Thyroid gland (tissue), 4 donors: Measurements from ENCODE around the gene HOXC11. TPM values are rescaled to one million over a fixed set of nuclear protein-coding genes. Genes with fewer than 3 reads are reported as not detected.

Experiments used
- DNase-seq, 2 donors: peaks; one replicate each; pipeline ENCODE4 v3.0.0-alpha.2; 2019
- H3K27ac ChIP-seq, 3 donors: fragments of 200-600 bp; sonication (generic); 1 replicate in 2 of 3; 2 replicates in 1 of 3; pipeline ENCODE4 v1.5.1; 2016 to 2019; ENCODE audit warnings: mild to moderate bottlenecking in 1 of 3, moderate library complexity in 1 of 3
- H3K27me3 ChIP-seq: fragments of 200-600 bp; sonication (generic); one replicate; pipeline ENCODE4 v1.5.1; 2019
- H3K36me3 ChIP-seq, 2 donors: fragments of 200-600 bp; sonication (generic); one replicate each; pipeline ENCODE4 v1.5.1; 2016 to 2019
- H3K4me1 ChIP-seq, 2 donors: fragments of 200-600 bp; sonication (generic); one replicate each; pipeline ENCODE4 v1.5.1; 2017 to 2019
- H3K4me3 ChIP-seq, 3 donors: fragments of 200-600 bp; sonication (generic); replicated peaks in 1 of 3; 1 replicate in 2 of 3; 2 replicates in 1 of 3; pipeline ENCODE4 v1.5.1; 2016; ENCODE audit warnings: mild to moderate bottlenecking in 1 of 3
- H3K9me3 ChIP-seq: fragments of 200-600 bp; sonication (generic); one replicate; pipeline ENCODE4 v1.5.1; 2017
- CTCF ChIP-seq, 6 experiments: fragments of 200-600 bp in 3 of 6; fragments of 450-650 bp in 3 of 6; sonication (generic) in 3 of 6; IDR thresholded peaks; one replicate each; pipeline ENCODE4 v1.5.1; 2016 to 2019; ENCODE audit warnings: antibody characterized with exemption in 6 of 6, mild to moderate bottlenecking in 2 of 6, inconsistent platforms in 1 of 6, moderate library complexity in 1 of 6
- POLR2A ChIP-seq, 2 donors: fragments of 450-650 bp; IDR thresholded peaks; one replicate each; pipeline ENCODE4 v1.6.1; 2017; ENCODE audit warnings: antibody characterized with exemption in 2 of 2, mild to moderate bottlenecking in 2 of 2, moderate library complexity in 1 of 2
- WGBS, 2 donors: methylation state at CpG; one replicate each; pipeline ENCODE4 v1.1.5; 2017; 5-methylcytosine and 5-hydroxymethylcytosine counted together
- intact Hi-C: fragments of 100-400 bp; cut with DNase I; formaldehyde crosslinking; loops from one replicate; pipeline ENCODE4 v1.15.1; 2023
- total RNA-seq, 4 donors: library from RNA; depleted of rRNA; stranded (reverse); fragments of >200 nt; gene quantifications; one replicate each; pipeline ENCODE4 v1.2.3, GENCODE V29; 2016

HOXC11 gene
- total RNA-seq, 4 donors from 2014 or later = not detected

DNA sequence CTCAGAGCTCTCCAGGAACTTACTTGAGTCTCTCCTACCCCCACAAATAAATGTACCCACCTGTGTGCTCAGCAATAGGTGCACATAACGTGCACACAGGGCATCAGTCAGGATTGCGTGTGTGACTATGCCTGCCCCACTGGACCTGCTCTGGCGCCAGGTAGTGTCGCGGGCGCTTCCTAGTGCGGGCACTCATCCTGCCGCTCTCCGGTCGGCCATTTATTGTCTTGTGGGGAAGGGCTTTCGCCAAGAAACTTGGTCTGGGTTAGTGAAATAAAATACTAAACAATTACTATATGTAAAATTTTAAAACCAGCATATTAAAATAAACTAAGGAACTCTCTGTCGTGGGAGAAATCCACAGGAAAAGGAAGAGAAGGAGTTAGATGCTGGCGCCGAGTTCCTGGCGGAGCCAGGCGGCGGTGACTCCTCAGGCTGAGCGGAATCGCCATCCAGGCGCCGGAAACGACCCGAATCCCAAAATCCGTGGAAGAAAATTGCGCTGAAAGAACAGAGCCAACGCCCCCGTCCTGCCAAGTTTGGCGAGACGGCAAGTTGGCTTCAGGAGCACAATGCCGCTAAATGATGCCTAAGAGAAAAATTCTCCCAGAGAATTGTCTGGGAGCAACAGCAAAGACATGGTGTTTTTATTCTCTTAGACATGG is 42.2 kb upstream of the HOXC11 start:
- DNase-seq = no peak
- H3K27me3 ChIP-seq = peaks cover 53% of the 10 kb centered on the region
- no peak overlapping the region for H3K27ac ChIP-seq
- intact Hi-C loops = no loop called here
- H3K4me1 ChIP-seq = peaks cover 0 to 3% of the 10 kb centered on the region in 2 donors
- H3K9me3 ChIP-seq = no peaks in the 10 kb centered on the region
- H3K4me3 ChIP-seq = no peak overlapping the region
- no peaks in the 10 kb centered on the region for H3K36me3 ChIP-seq
- 6% methylated on average over 30 of the region's 30 CpGs for WGBS, 2 donors
- TF ChIP-seq CTCF (IDR thresholded peaks at IDR 0.05) = no peak
- no peak for TF ChIP-seq POLR2A (IDR thresholded peaks at IDR 0.05)

- peaks cover 0 to 3% of the 10 kb centered on the region in 2 donors for H3K4me1 ChIP-seq
- TF ChIP-seq CTCF (IDR thresholded peaks at IDR 0.05) = no peak
- TF ChIP-seq POLR2A (IDR thresholded peaks at IDR 0.05) = no peak
- no peaks in the 10 kb centered on the region for H3K36me3 ChIP-seq
- H3K27me3 ChIP-seq = peaks cover 46% of the 10 kb centered on the region
- H3K4me3 ChIP-seq = no peak overlapping the region
- no peaks in the 10 kb centered on the region for H3K9me3 ChIP-seq
- intact Hi-C loops = no loop called here
- 28 to 47% methylated on average over 4 of the region's 4 CpGs for WGBS, 2 donors
- DNase-seq = no peak
- no peak overlapping the region for H3K27ac ChIP-seq
Observed at GRCh38 chr12:53931844-53932581, 40.9 kb upstream of the HOXC11 start.

GRCh38 chr12:53932915-53933314 is 40.0 kb upstream of the HOXC11 start:
- TF ChIP-seq CTCF (IDR thresholded peaks at IDR 0.05) = no peak
- TF ChIP-seq POLR2A (IDR thresholded peaks at IDR 0.05) = no peak
- H3K36me3 ChIP-seq = no peaks in the 10 kb centered on the region
- intact Hi-C loops = no loop called here
- no peak for DNase-seq
- WGBS, 2 donors = 45 to 50% methylated on average over 4 of the region's 4 CpGs
- no peaks in the 10 kb centered on the region for H3K9me3 ChIP-seq
- peaks cover 39% of the 10 kb centered on the region for H3K27me3 ChIP-seq
- no peak overlapping the region for H3K4me3 ChIP-seq
- H3K27ac ChIP-seq = no peak overlapping the region
- H3K4me1 ChIP-seq = peaks cover 0 to 3% of the 10 kb centered on the region in 2 donors

GRCh38 chr12:53935383-53936341 is 37.3 kb upstream of the HOXC11 start:
- intact Hi-C loops = no loop called here
- Histone ChIP-seq H3K27me3 (peaks cover 39% of the 10 kb centered on the region), H3K4me1 (peaks cover 0 to 20% of the 10 kb centered on the region in 2 donors), H3K4me3 (no peak overlapping the region), H3K27ac (no peak overlapping the region), H3K9me3 (no peaks in the 10 kb centered on the region), H3K36me3 (no peaks in the 10 kb centered on the region)
- WGBS, 2 donors = 6 to 10% methylated on average over 49 of the region's 49 CpGs
- DNase-seq = no peak
- TF ChIP-seq POLR2A (IDR thresholded peaks at IDR 0.05) = no peak
- TF ChIP-seq CTCF (IDR thresholded peaks at IDR 0.05) = no peak
